K562 (cell line): Measurements from ENCODE around the gene MBNL1. TPM values are rescaled to one million over a fixed set of nuclear protein-coding genes. Genes with fewer than 3 reads are reported as not detected.

Source experiments
- ATAC-seq: fragments of 200-7000 bp; cut with Tn5 transposase; 3 replicates; pipeline ENCODE4 v1.9.1; 2020; ENCODE audit warnings: moderate library complexity
- BruUV-seq: library from RNA; stranded (reverse); fragments of 400-500 nt; replicated peaks from 2 replicates; lab custom pipeline; 2021; lab: Mats Ljungman, UMichigan
- CTCF ChIA-PET: fragments of 300-600 bp; formaldehyde crosslinking; extraction: SDS; loops from one replicate; lab custom pipeline; 2021; ENCODE audit warnings: low intra/inter-chr PET ratio; lab: Yijun Ruan, JAX
- POLR2A ChIA-PET: fragments of 300-600, 350-650 bp; sonication (Branson Sonifier 250); formaldehyde crosslinking; extraction: SDS; loops from one replicate; lab custom pipeline; 2021; ENCODE audit warnings: antibody characterized with exemption, inconsistent platforms; lab: Yijun Ruan, JAX
- DNase-seq, 4 experiments: peaks; one replicate each; pipeline versions ENCODE4 v3.0.0 to v3.0.0-alpha.2; 2011 to 2018; ENCODE audit warnings: low spot score in 3 of 4, mixed read lengths in 3 of 4; ENCODE audit errors: extremely low read depth in 1 of 4
- FAIRE-seq: peaks from 2 replicates; lab custom pipeline; 2011; peaks lifted over from hg19 to GRCh38; lab: Jason Lieb, UNC
- H2AFZ ChIP-seq: 2 replicates; pipeline ENCODE4 v1.6.0; 2011; ENCODE audit warnings: low read depth, low read length, control low read depth, inconsistent platforms
- H3K27ac ChIP-seq: fragments of 200-600 bp; 3 replicates; pipeline ENCODE4 v1.8.0; 2011; ENCODE audit warnings: low read depth, mild to moderate bottlenecking, control low read depth, inconsistent platforms, low read length, moderate library complexity, mixed read lengths; ENCODE audit errors: extremely low read depth
- H3K27me3 ChIP-seq, 2 experiments: fragments of 300-600 bp in 1 of 2; 2 replicates in 1 of 2; 3 replicates in 1 of 2; pipeline versions ENCODE4 v1.6.0 to v1.8.0; 2011; ENCODE audit warnings: inconsistent platforms in 2 of 2, low read length in 2 of 2, mild to moderate bottlenecking in 1 of 2, mixed read lengths in 1 of 2, moderate library complexity in 1 of 2; ENCODE audit not compliant: control insufficient read depth in 2 of 2, insufficient read depth in 2 of 2
- H3K36me3 ChIP-seq: fragments of 300-600 bp; 3 replicates; pipeline ENCODE4 v1.8.0; 2011; ENCODE audit warnings: mild to moderate bottlenecking, low read length, inconsistent platforms; ENCODE audit not compliant: control insufficient read depth, insufficient read depth
- H3K4me1 ChIP-seq, 2 experiments: fragments of 200-600 bp in 1 of 2; replicated peaks in 1 of 2; 2 replicates in 1 of 2; 3 replicates in 1 of 2; pipeline versions ENCODE4 v1.5.1 to v1.8.0; 2011; ENCODE audit warnings: inconsistent platforms in 2 of 2, low read length in 2 of 2, mild to moderate bottlenecking in 1 of 2, mixed read lengths in 1 of 2, moderate library complexity in 1 of 2; ENCODE audit not compliant: control insufficient read depth in 2 of 2, insufficient read depth in 2 of 2
- H3K4me2 ChIP-seq: 2 replicates; pipeline ENCODE4 v1.6.1; 2011; ENCODE audit warnings: low read length, control low read depth, inconsistent platforms, mixed read lengths; ENCODE audit not compliant: insufficient read depth
- H3K4me3 ChIP-seq: fragments of 200-600 bp; sonication (generic), shearing (Covaris generic); 2 replicates; pipeline ENCODE4 v1.5.1; 2016; ENCODE audit warnings: control low read depth, inconsistent platforms
- H3K79me2 ChIP-seq: fragments of 200-600 bp; 3 replicates; pipeline ENCODE4 v1.8.0; 2011; ENCODE audit warnings: low read length, inconsistent platforms; ENCODE audit not compliant: control insufficient read depth, insufficient read depth
- H3K9ac ChIP-seq, 2 experiments: 2 replicates each; pipeline versions ENCODE4 v1.6.0 to v1.6.1; 2011; ENCODE audit warnings: low read depth in 2 of 2, low read length in 2 of 2, control low read depth in 1 of 2, inconsistent platforms in 1 of 2, mild to moderate bottlenecking in 1 of 2, mixed read lengths in 1 of 2; ENCODE audit not compliant: insufficient read depth in 1 of 2
- H3K9me1 ChIP-seq: one replicate; pipeline ENCODE4 v1.6.0; 2011; ENCODE audit warnings: inconsistent platforms, mild to moderate bottlenecking, low read length, moderate library complexity; ENCODE audit not compliant: control insufficient read depth, insufficient read depth
- H3K9me3 ChIP-seq: replicated peaks from 2 replicates; pipeline ENCODE4 v1.5.1; 2011; ENCODE audit warnings: low read depth, low read length, inconsistent platforms; ENCODE audit not compliant: control insufficient read depth, insufficient read depth
- H4K20me1 ChIP-seq: replicated peaks from 2 replicates; pipeline ENCODE4 v1.6.1; 2011; ENCODE audit warnings: low read length, inconsistent platforms, mixed read lengths; ENCODE audit not compliant: control insufficient read depth, insufficient read depth
- SMAD4 ChIP-seq: fragments of 250-450 bp; sonication (Bioruptor Pico); conservative IDR thresholded peaks from 2 replicates; pipeline ENCODE4 v1.8.0; 2021; ENCODE audit warnings: inconsistent platforms, mild to moderate bottlenecking, moderate library complexity
- SRSF9 ChIP-seq: fragments of 200-400 bp; formaldehyde crosslinking; IDR thresholded peaks from 2 replicates; pipeline ENCODE4 v1.6.1; 2017; ENCODE audit warnings: low read depth, low read length, borderline replicate concordance
- ZNF232 ChIP-seq: sonication (generic); formaldehyde crosslinking; IDR thresholded peaks from 2 replicates; pipeline ENCODE4 v1.8.0; 2022; ENCODE audit warnings: mild to moderate bottlenecking, missing genetic modification reagents
- WGBS: fragments of 100-300 bp; shearing (Covaris generic); methylation state at CpG from one replicate; pipeline ENCODE4 v1.1.6; 2016; ENCODE audit warnings: low coverage, mixed read lengths; ENCODE audit not compliant: insufficient coverage; ENCODE audit errors: missing lambda C conversion rate; 5-methylcytosine and 5-hydroxymethylcytosine counted together
- in situ Hi-C: fragments of 300-500 bp; cut with MboI; formaldehyde crosslinking; loops from 4 replicates; pipeline ENCODE4 v1.15.0; 2018; ENCODE audit warnings: inconsistent platforms, mixed read lengths
- intact Hi-C: fragments of 100-400 bp; cut with micrococcal nuclease; formaldehyde crosslinking; loops from 2 replicates; pipeline ENCODE4 v1.14.2; 2022
- polyA plus RNA-seq, 8 experiments: library from polyadenylated mRNA; depleted of rRNA in 4 of 8; stranded (reverse) in 5 of 8; unstranded in 3 of 8; fragments of >200 nt; fragmentation: Nextera tagmentation in 2 of 8; fragmentation: Illumina TruSeq in 1 of 8; extraction: Ambion mirVana in 2 of 8; extraction: Trizol in 1 of 8; gene quantifications; 2 replicates each; pipeline versions ENCODE4 v1.2.1 to v1.2.3, GENCODE V29; 2011 to 2014; ENCODE audit warnings: inconsistent platforms in 1 of 8, missing spikeins in 1 of 8
- total RNA-seq, 7 experiments: library from RNA; depleted of rRNA in 6 of 7; stranded (reverse); fragments of >200 nt in 6 of 7; fragmentation: Illumina TruSeq in 2 of 7; extraction: Trizol in 2 of 7; gene quantifications; 2 replicates each; pipeline versions ENCODE4 v1.2.1 to v1.2.3, GENCODE V29; 2011 to 2021; ENCODE audit warnings: low replicate concordance in 1 of 7
- TF ChIP-seq, protein P1 (sequence below): sonication (generic); formaldehyde crosslinking; IDR thresholded peaks from 2 replicates; pipeline ENCODE4 v1.8.1; 2022; ENCODE audit warnings: missing genetic modification reagents
- TF ChIP-seq, protein P2 (sequence below), 2 experiments: fragments of 450-650 bp; formaldehyde crosslinking in 1 of 2; IDR thresholded peaks; 2 replicates each; pipeline versions ENCODE4 v1.4.0 to v1.6.1; 2014 to 2020; ENCODE audit warnings: mild to moderate bottlenecking in 2 of 2, borderline replicate concordance in 1 of 2, low read depth in 1 of 2

The MBNL1 gene
- total and polyA plus RNA-seq, 9 of the 15 experiments (the other 6 are each of a cell fraction or from before 2014, with no cell fraction given): 70.3 to 243 (median 220) TPM

DNA sequence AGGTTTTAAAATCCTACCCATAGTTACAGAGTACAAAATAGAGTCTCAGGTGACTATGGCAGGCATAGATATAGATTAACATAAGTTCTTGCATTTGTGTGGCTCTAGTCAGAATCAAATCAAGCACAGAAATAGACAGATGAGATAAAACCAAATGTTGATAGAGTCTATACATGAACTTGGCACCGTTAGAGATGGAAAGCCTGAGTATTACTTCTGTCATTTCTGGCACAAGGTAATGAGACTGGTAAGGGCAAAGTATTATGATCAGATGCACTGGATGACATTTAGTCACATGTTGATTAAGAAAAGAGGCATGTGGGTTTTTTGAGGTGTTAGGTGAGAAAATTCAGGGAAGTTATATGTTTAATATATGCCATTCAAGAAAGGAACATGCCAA, 219.7 kb downstream of the MBNL1 start:
- Histone ChIP-seq H3K9me1 (no peaks in the 10 kb centered on the region), H3K9ac (no peak overlapping the region), H3K4me1 (no peaks in the 10 kb centered on the region), H4K20me1 (no peaks in the 10 kb centered on the region), H3K4me2 (no peak overlapping the region), H3K9me3 (no peaks in the 10 kb centered on the region), H3K4me3 (no peak overlapping the region), H2AFZ (no peak overlapping the region), H3K27me3 (no peaks in the 10 kb centered on the region), H3K36me3 (no peaks in the 10 kb centered on the region), H3K27ac (no peak overlapping the region), H3K79me2 (no peaks in the 10 kb centered on the region)
- intact Hi-C loops: no loop called here
- no TSS peak for BruUV-seq
- CTCF ChIA-PET: no interaction called here
- no peak for ATAC-seq
- in situ Hi-C loops: no loop called here
- WGBS: 6% methylated on average over 1 of the region's 1 CpG
- FAIRE-seq: no peak
- POLR2A ChIA-PET: interaction anchor here (1.4 kb wide), 1 partner anchor 16 kb away, joined by 3 read pairs; no protein-coding TSS in a partner anchor
- DNase-seq: no peak
- no peak for TF ChIP-seq SMAD4 (CRISPR knock-in tag)
- TF ChIP-seq SRSF9: no peak
- no peak for TF ChIP-seq ZNF232 (CRISPR knock-in tag)
- TF ChIP-seq, all 486 proteins: peak for 0

DNA sequence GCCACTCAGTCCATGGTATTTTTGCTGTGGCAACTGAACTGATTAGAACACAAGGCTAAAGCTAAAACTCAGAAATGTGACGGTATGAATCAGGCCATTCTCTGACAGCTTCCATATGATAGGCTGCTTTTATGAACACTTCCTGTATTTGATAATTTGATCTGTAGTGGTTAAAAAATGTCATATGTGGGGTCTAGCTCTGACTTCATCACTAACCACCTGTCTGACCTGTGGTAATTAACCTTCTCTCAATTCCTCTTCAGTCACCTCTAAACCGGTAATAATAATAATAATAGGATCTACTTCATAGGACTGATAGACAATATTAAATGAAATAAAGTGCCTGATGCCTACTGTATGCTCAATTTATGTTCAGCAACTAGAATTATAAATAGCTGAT, 223.2 kb downstream of the MBNL1 start:
- H4K20me1 ChIP-seq: no peaks in the 10 kb centered on the region
- H3K79me2 ChIP-seq: no peaks in the 10 kb centered on the region
- H3K4me3 ChIP-seq: no peak overlapping the region
- H3K27me3 ChIP-seq: no peaks in the 10 kb centered on the region
- ChIA-PET POLR2A (interaction anchor here (1.7 kb wide), 1 partner anchor 10 kb away, joined by 3 read pairs; no protein-coding TSS in a partner anchor), CTCF (no interaction called here)
- H3K9me1 ChIP-seq: no peaks in the 10 kb centered on the region
- no peaks in the 10 kb centered on the region for H3K36me3 ChIP-seq
- H3K4me2 ChIP-seq: no peak overlapping the region
- ATAC-seq (no peak), DNase-seq (no peak), FAIRE-seq (no peak)
- 61% methylated on average over 2 of the region's 2 CpGs for WGBS
- intact Hi-C loops: no loop called here
- H3K9ac ChIP-seq: no peak overlapping the region
- in situ Hi-C loops: no loop called here
- H3K4me1 ChIP-seq: no peaks in the 10 kb centered on the region
- H3K27ac ChIP-seq: no peak overlapping the region
- no peak overlapping the region for H2AFZ ChIP-seq
- BruUV-seq: no TSS peak
- no peaks in the 10 kb centered on the region for H3K9me3 ChIP-seq
- TF ChIP-seq, protein P1, sequence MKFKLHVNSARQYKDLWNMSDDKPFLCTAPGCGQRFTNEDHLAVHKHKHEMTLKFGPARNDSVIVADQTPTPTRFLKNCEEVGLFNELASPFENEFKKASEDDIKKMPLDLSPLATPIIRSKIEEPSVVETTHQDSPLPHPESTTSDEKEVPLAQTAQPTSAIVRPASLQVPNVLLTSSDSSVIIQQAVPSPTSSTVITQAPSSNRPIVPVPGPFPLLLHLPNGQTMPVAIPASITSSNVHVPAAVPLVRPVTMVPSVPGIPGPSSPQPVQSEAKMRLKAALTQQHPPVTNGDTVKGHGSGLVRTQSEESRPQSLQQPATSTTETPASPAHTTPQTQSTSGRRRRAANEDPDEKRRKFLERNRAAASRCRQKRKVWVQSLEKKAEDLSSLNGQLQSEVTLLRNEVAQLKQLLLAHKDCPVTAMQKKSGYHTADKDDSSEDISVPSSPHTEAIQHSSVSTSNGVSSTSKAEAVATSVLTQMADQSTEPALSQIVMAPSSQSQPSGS (CRISPR knock-in tag): no peak
- TF ChIP-seq, protein P2, sequence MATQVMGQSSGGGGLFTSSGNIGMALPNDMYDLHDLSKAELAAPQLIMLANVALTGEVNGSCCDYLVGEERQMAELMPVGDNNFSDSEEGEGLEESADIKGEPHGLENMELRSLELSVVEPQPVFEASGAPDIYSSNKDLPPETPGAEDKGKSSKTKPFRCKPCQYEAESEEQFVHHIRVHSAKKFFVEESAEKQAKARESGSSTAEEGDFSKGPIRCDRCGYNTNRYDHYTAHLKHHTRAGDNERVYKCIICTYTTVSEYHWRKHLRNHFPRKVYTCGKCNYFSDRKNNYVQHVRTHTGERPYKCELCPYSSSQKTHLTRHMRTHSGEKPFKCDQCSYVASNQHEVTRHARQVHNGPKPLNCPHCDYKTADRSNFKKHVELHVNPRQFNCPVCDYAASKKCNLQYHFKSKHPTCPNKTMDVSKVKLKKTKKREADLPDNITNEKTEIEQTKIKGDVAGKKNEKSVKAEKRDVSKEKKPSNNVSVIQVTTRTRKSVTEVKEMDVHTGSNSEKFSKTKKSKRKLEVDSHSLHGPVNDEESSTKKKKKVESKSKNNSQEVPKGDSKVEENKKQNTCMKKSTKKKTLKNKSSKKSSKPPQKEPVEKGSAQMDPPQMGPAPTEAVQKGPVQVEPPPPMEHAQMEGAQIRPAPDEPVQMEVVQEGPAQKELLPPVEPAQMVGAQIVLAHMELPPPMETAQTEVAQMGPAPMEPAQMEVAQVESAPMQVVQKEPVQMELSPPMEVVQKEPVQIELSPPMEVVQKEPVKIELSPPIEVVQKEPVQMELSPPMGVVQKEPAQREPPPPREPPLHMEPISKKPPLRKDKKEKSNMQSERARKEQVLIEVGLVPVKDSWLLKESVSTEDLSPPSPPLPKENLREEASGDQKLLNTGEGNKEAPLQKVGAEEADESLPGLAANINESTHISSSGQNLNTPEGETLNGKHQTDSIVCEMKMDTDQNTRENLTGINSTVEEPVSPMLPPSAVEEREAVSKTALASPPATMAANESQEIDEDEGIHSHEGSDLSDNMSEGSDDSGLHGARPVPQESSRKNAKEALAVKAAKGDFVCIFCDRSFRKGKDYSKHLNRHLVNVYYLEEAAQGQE (IDR thresholded peaks at IDR 0.05; ENCODE audit: borderline replicate concordance): no peak
- TF ChIP-seq, protein P2 (CRISPR knock-in tag; IDR thresholded peaks at IDR 0.05; ENCODE audit: low read depth): no peak
